Transverse colon (tissue), 4 donors: Measurements from ENCODE around the gene LRRC49.

ENCODE experiments used
- EP300 ChIP-seq: sonication (generic); formaldehyde crosslinking; IDR thresholded peaks from one replicate; pipeline ENCODE4 v1.6.1; 2017; ENCODE audit warnings: antibody characterized with exemption, low read depth
- POLR2A ChIP-seq: fragments of 450-650 bp; IDR thresholded peaks from one replicate; pipeline ENCODE4 v1.6.1; 2016; ENCODE audit warnings: antibody characterized with exemption, mild to moderate bottlenecking, moderate library complexity
- POLR2AphosphoS5 ChIP-seq, 3 donors: sonication (generic); formaldehyde crosslinking; IDR thresholded peaks; one replicate each; pipeline ENCODE4 v1.6.1; 2016; ENCODE audit warnings: antibody characterized with exemption in 3 of 3
- TF ChIP-seq, protein P1 (sequence below), 5 experiments: fragments of 200-600 bp in 3 of 5; fragments of 450-650 bp in 2 of 5; sonication (generic) in 3 of 5; IDR thresholded peaks; 1 replicate in 2 of 5; 2 replicates in 3 of 5; pipeline ENCODE4 v1.5.1; 2016 to 2017; ENCODE audit warnings: antibody characterized with exemption in 5 of 5, inconsistent platforms in 3 of 5, mild to moderate bottlenecking in 2 of 5, moderate library complexity in 1 of 5

- TF ChIP-seq, protein P1, sequence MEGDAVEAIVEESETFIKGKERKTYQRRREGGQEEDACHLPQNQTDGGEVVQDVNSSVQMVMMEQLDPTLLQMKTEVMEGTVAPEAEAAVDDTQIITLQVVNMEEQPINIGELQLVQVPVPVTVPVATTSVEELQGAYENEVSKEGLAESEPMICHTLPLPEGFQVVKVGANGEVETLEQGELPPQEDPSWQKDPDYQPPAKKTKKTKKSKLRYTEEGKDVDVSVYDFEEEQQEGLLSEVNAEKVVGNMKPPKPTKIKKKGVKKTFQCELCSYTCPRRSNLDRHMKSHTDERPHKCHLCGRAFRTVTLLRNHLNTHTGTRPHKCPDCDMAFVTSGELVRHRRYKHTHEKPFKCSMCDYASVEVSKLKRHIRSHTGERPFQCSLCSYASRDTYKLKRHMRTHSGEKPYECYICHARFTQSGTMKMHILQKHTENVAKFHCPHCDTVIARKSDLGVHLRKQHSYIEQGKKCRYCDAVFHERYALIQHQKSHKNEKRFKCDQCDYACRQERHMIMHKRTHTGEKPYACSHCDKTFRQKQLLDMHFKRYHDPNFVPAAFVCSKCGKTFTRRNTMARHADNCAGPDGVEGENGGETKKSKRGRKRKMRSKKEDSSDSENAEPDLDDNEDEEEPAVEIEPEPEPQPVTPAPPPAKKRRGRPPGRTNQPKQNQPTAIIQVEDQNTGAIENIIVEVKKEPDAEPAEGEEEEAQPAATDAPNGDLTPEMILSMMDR (IDR thresholded peaks at IDR 0.05), result no peak
- TF ChIP-seq EP300 (no peak), POLR2A (no peak), POLR2AphosphoS5 (IDR thresholded peaks at IDR 0.05) (no peak)
Measured at GRCh38 chr15:70910958-70911357, 18.3 kb downstream of the LRRC49 start.
